Stimulated activated CD4-positive, alpha-beta T cell treated with anti-CD3 and anti-CD28 coated beads, Interleukin-12 subunit alpha, Interleukin-12 subunit beta, amount 100 ng/mL, for 48 hours (primary cell): Measurements from ENCODE around the gene PPM1M.
"Not testable (repeated sequence)": the region's sequence is repeated elsewhere in the genome, so short reads cannot be mapped to it uniquely, and the experiment has no call there.

Experiments used
- DNase-seq, 3 donors: peaks; one replicate each; pipeline ENCODE4 v3.0.0-alpha.2; 2020; ENCODE audit warnings: low read depth in 2 of 3, low spot score in 1 of 3

PPM1M gene

GRCh38 chr3:52246264-52246620 is 683 bp downstream of the PPM1M start:
- no peak for DNase-seq

DNA sequence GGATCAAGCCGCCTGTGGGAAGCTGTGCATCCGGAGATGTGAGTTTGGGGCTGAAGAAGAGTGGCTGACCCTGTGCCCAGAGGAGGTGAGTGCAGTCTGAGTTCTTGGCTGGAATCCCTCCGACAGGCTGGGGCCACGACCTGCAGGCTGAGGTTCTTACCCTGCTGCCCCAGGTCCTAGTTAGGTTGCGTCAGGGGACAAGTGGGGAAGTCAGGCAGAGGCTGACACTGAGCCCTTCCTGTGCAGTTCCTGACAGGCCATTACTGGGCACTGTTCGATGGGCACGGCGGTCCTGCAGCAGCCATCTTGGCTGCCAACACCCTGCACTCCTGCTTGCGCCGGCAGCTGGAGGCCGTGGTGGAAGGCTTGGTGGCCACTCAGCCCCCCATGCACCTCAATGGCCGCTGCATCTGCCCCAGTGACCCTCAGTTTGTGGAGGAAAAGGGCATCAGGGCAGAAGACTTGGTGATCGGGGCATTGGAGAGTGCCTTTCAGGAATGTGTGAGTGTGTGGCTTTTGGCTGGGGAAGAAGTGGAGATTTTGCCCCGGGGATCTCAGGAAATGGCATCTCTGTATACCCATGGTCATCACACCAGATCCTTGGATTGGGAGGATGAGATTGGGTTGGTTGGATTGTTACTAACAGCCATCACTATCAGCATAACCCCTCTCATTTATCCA is 1.3 kb downstream of the PPM1M start:
- DNase-seq: no peak

DNA sequence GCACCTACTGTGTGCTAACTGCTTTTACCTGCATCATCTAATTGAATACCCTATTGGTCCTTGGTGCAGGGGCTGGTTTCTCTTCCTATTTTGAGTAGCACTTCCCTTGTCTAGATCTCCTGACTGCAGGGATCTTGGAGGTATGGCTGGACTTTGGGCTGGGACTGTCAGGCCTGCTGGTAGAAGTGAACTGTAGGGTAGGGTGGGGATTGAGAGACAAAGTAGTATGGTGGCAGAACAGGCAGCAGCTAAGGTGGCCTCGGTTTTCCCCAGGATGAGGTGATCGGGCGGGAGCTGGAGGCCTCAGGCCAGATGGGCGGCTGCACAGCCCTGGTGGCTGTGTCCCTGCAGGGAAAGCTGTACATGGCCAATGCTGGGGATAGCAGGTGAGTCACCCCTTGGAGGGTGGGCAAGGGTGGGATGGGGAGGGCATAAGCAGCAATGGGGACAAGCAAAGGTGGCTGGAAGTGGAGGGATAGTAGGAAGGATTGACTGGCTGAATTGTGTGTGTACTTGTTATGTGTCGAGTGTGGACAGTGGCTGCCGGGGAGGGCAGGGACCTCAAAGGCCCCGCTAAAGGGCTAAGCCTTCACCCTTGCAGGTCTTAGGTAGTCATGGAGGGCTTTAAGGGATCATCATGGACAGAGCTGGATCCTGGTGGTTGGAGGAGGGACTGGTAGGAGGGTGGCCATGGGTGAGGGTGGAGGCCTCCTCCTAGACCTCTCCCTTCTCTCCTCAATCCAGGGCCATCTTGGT is 2.0 kb downstream of the PPM1M start:
- no peak for DNase-seq

DNA sequence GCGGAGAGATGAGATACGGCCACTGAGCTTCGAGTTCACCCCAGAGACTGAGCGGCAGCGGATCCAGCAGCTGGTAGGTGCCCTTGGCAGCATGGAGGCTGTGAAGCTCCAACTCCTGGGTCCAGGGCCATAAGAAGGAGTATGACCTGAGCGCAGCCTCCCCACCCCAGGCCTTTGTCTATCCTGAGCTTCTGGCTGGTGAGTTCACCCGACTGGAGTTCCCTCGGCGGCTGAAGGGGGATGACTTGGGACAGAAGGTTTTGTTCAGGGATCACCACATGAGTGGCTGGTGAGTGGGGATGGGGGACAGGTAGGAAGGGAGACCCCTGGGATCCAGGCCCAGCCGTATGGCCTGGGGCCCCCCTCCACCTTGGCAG is 2.6 kb downstream of the PPM1M start:
- DNase-seq: no peak

DNA sequence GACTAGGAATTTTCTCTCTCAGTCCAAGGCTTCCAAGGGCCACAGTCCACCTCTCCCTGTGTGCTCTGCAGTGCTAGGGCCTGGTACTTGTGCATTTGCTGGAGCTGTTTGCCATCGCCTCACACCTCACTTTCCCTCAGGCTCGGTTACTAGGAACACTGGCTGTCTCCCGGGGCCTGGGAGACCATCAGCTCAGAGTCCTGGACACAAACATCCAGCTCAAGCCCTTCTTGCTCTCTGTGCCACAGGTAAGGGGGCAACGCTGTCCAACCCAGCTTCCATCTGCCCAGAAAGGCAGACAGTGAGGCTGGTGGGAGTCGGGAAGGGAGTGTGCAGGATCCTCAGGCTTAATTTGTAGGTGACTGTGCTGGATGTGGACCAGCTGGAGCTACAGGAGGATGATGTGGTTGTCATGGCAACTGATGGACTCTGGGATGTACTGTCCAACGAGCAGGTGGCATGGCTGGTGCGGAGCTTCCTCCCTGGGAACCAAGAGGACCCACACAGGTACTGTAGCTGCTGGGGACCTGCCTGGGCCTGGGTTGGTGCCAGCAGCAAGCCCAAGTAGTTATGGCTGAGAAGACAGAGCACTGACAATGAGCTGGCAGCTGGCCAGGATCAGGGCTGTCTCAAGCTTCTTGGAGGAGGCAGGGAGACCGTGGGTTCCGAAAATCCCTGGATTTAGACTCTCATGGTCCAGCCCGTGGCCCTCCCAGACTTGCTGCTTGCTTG is 3.4 kb downstream of the PPM1M start:
- DNase-seq: no peak

DNA sequence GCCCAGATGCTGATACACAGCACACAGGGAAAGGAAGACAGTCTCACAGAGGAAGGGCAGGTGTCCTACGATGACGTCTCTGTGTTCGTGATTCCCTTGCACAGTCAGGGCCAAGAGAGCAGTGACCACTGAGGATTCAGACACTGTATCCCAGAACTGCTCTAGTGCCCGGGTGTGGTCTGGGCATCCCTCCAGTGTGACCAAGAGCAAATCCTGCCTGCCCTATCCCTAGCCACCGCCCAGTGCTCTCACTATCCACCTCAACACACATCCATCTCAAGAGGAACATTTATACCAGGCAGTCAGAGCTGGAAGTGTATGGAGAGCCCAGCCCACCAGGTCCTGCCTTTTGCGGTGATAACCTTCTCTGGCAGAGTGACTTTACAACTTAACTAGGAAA is 4.1 kb downstream of the PPM1M start:
- DNase-seq: no peak

- no peak for DNase-seq
These were observed 4.6 kb downstream of the PPM1M start for GRCh38 chr3:52250122-52250521.

GRCh38 chr3:52253314-52254304 is 8.1 kb downstream of the PPM1M start:
- DNase-seq: peak; percentile 75 to 82 (median 78)

DNA sequence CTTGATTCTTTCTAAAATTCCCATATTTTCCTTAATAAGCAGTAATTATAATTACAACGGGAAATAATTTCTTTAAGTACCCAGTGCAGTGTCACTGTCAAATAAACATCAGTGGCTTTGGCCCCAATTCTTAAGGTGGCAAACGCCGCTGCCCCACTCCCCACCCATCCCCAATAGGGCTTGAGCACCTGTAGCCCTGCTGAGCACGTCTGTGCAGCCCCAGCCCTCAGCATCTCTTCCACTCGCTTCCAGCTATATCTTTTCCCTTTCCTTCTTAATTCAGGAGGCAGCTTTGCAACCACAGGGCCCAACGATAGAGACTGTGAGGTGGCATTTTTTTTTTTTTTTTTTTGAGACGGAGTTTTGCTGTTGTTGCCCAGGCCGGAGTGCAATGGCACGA is 9.0 kb downstream of the PPM1M start:
- DNase-seq: no peak

DNA sequence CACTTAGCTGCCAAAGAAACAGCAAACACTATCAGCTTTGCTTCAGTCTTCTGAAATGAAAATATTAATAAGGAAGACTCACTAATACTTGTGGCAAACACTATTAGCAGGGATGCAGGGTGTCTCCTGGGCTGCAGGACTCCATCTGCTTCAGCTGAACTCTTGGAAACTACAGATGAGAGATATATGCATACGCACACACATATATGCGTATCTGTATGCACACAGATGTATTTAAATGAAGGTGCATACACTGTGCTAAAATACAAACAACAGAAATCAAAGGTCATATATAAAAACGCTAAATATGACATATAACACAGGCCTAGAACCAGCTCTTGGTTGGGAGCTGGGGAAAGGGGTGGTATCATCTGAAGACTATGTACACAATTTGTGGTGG is 10.6 kb downstream of the PPM1M start:
- no peak for DNase-seq

DNA sequence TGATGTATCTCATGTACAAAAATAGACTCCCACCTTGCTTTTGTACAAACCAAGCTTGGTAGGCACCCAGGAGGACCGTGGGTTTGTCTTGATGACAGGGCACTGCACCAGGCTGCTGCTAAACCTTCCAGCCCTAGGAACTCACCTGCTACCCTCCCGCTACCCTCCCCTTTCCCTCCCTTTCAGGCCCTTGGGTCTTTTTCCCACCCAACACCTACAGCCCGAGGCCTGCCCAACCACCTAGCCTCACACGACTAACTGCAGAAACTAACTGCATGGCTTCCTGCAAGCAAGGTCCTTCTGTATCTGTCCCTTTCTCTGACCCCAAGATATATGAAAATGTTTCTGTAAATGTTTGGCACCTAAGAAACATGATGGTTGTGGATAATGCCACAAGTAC is 11.1 kb downstream of the PPM1M start:
- no peak for DNase-seq

GRCh38 chr3:52257911-52258310 is 12.4 kb downstream of the PPM1M start:
- no peak for DNase-seq

DNA sequence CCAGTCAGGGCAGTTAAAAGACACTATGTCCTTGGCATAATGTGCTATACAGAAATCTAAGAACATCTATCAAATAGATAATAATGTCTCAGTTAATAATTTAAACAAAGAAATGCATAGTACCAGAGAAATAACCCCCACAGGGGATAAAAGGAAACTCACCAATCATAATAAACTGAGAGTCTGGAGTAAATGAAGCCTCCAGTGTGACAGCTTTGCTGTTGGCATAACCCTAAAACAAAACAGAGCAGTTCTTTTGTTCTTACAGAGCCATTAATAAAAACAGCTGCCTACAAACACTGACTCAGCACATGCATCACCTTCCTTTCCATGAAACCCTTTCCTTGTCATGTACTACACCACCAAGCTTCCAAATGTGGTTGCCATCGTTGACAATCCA is 13.5 kb downstream of the PPM1M start:
- DNase-seq: no peak

DNA sequence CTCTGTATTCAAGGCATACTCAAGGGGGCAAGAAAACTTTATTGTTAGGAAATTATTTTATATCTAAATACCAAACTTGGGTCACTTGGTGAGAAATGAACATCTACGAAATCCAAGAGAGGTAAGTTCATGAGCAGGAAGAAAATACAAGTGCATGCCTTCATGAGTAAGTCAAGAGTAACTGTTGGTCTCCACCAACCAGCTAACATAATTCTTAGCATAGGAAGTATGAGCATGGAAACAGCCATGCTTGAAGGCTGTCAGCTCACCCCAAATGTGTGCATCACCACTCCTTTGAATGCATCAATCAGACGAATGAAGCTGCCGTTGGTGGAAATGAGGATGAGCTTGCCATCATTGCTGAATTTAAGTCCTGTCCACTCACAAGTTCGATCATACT is 13.9 kb downstream of the PPM1M start:
- no peak for DNase-seq

- no peak for DNase-seq
These were observed 16.9 kb downstream of the PPM1M start for GRCh38 chr3:52262447-52262846.

GRCh38 chr3:52265387-52265786 is 19.8 kb downstream of the PPM1M start:
- no peak for DNase-seq

DNA sequence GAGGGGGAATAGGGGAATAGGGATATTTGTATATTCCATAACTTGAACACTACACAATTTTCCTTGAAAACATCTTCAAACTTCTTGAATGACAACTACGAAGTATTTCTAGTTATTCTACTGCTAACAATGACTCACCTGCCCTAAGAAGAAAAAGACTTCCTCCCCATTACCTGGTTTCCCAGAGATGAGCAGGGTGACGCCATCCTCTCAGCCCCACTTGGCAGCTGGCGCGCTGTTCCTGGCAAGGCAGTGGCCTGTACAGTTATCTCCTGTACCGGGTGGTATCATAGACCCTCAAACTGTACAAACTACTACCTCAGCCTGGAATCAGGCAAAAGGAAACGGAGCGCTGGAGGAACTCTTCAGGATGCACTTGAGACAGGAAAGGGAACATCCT is 22.5 kb downstream of the PPM1M start:
- no peak for DNase-seq

- no peak for DNase-seq
These were observed 24.2 kb downstream of the PPM1M start for GRCh38 chr3:52269776-52270175.

GRCh38 chr3:52270252-52270754 is 24.7 kb downstream of the PPM1M start:
- DNase-seq: no peak

- not testable (repeated sequence) for DNase-seq
These were observed 26.6 kb downstream of the PPM1M start for GRCh38 chr3:52272172-52272571.

DNA sequence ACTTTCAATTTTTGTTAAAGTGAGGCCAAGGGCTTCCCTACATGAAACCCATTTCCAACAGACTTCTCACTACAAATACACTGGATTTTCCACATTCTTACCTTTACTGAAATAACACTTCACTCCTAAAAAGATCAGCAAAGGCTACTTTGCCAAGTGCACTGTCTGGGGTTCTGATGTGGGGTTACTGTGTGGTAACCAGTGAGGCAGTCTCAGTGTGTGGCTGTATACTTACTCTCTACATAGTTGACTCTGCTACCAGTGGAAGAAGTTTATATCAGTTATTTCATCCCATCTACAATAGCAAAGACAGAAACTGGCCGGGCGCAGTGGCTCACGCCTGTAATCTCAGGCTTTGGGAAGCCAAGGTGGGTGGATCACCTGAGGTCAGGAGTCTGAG is 27.3 kb downstream of the PPM1M start:
- no peak for DNase-seq
